H7 (cell line): ENCODE measurements around the gene CERKL. TPM values are rescaled to one million over a fixed set of nuclear protein-coding genes. Genes with fewer than 3 reads are reported as not detected.

Experiments
- DNase-seq: peaks from one replicate; pipeline ENCODE4 v3.0.0; 2012
- H3K27me3 ChIP-seq: 2 replicates; pipeline ENCODE4 v1.6.0; 2011; ENCODE audit warnings: mild to moderate bottlenecking, low read length; ENCODE audit not compliant: control insufficient read depth, insufficient read depth
- H3K36me3 ChIP-seq: replicated peaks from 2 replicates; pipeline ENCODE4 v1.5.1; 2011; ENCODE audit warnings: low read length; ENCODE audit not compliant: control insufficient read depth, insufficient read depth
- H3K4me3 ChIP-seq: 2 replicates; pipeline ENCODE4 v1.5.1; 2011; ENCODE audit warnings: low read depth, mild to moderate bottlenecking, control low read depth, low read length, moderate library complexity; ENCODE audit not compliant: insufficient read depth
- total RNA-seq: library from RNA; depleted of rRNA; stranded (reverse); fragments of >200 nt; shearing (Covaris generic); gene quantifications from 2 replicates; pipeline ENCODE4 v1.2.3, GENCODE V29; 2014

The CERKL gene
- total RNA-seq, 1 experiment from 2014 or later, result 0.14 TPM

DNA sequence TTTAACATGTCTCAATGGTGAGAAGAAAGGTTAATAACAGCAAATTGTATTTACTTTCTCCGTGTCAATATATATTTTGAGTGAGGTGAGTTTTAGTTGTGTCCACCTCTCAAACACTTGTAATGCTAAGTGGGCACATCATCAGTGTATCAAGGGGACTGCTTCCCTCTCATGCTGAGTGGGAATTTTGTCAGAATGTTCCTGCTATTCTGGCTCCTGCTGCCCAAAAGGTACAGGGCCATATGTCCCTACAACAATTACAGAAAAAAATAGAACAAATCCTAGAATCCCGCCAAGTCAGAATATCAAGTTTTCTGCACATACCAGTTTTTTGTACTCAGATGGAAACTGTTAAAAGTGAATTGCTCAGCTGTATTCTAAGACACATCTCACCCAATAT, 5.4 kb upstream of the CERKL start:
- Histone ChIP-seq H3K4me3 (no peak overlapping the region), H3K36me3 (no peaks in the 10 kb centered on the region), H3K27me3 (peaks cover 48% of the 10 kb centered on the region)
- DNase-seq, result no peak

- H3K27me3 ChIP-seq, result peaks cover 68% of the 10 kb centered on the region
- H3K4me3 ChIP-seq, result no peak overlapping the region
- no peaks in the 10 kb centered on the region for H3K36me3 ChIP-seq
- no peak for DNase-seq
These were observed 3.3 kb upstream of the CERKL start for GRCh38 chr2:181660181-181660580.

- no peak overlapping the region for H3K4me3 ChIP-seq
- DNase-seq, result no peak
- no peaks in the 10 kb centered on the region for H3K36me3 ChIP-seq
- peaks cover 85% of the 10 kb centered on the region for H3K27me3 ChIP-seq
These were observed 1.5 kb upstream of the CERKL start for GRCh38 chr2:181658444-181658843.

DNA sequence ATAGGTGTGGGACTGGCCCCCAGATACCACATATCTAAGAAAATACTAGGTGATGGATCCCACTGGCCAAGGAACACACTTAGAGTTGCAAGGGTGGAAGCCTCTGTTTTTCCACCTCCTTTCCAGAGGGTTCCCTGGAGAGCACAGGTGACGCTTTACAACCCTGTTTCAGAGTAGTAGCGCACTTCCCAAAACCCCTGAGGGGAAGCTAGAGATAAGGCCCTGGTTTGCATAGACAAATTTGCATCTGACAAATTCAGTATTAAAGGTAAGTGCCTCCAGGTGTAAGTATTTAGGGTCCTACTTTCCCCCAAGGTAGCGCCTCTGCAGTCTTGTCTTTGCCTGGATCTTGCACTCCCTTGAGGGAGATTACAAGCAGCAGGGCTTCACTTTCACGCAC, 474 bp upstream of the CERKL start:
- Histone ChIP-seq H3K27me3 (peaks cover 85% of the 10 kb centered on the region), H3K36me3 (no peaks in the 10 kb centered on the region), H3K4me3 (peak overlapping the region; percentile 70)
- DNase-seq, result peak; percentile 17

DNA sequence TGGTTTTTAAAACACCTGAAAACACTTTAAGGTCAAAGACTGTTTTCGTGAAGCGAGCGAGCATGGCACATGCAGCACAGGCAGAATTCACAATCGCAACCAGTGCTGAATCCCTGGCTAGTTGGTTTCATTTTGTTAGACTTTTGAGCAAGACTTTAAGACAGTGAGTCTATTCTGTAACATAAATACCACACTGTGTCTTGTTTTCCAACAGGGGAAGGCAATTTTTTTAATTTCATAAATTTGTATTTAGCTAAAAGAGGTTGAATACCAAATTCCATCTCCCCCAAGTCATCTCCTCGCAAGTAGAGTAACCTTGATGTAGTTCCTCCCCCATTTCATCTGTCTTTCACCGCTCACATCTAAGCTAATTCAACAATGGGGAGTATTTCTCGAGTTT, 1.4 kb downstream of the CERKL start:
- Histone ChIP-seq H3K27me3 (peaks cover 73% of the 10 kb centered on the region), H3K4me3 (no peak overlapping the region), H3K36me3 (no peaks in the 10 kb centered on the region)
- no peak for DNase-seq

DNA sequence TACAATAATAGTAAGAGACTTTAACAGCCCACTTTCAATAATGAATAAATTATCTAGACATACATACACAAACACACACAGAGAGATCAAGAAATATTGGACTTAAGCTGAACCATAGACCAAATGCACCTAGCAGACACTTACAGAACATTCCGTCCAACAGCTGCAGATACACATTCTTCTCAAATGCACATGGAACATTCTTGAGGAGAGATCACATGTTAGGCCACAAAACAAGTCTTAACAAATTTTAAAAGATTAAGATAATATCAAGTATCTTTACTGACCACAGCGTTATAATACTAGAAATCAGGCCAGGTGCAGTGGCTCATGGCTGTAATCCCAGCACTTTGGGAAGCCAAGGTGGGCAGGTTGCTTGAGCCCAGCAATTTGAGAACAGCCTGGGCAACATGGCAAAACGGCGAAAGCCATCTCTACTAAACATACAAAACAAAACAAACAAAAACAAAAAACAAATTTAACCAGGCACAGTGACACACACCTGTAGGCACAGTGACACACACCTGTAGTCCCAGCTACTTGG, 7.4 kb downstream of the CERKL start:
- no peak for DNase-seq
- no peaks in the 10 kb centered on the region for H3K36me3 ChIP-seq
- no peak overlapping the region for H3K4me3 ChIP-seq
- H3K27me3 ChIP-seq, result peaks cover 14% of the 10 kb centered on the region

- no peak overlapping the region for H3K4me3 ChIP-seq
- DNase-seq, result no peak
- peaks cover 5% of the 10 kb centered on the region for H3K27me3 ChIP-seq
- no peaks in the 10 kb centered on the region for H3K36me3 ChIP-seq
These were observed 8.3 kb downstream of the CERKL start for GRCh38 chr2:181648478-181649155.

DNA sequence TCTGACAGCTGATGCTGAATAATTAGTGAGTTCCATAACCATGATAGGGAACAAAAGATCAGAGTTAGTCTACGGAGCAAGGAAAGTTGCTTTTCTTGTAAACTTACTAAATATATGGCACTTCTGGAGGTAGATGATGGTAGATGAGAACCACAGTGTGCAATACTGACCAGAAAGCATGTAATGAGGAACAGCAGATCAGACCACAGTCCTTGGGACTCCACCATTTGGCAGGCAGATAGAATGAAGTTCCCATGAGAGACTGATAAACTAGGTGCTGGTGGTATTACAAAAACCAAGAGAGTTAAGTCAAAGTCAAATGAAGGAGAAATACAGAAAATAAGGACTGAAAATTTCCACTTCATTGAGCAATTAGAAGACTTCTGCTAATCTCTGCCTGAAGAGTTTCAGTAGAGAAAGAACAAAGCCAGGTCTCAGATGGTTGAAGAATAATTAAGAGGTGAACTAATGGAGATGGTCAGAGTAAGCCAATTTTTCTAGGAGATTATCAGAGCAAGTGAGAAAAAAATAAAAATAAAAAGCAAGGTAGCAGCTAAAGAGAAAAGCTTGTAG, 10.4 kb downstream of the CERKL start:
- Histone ChIP-seq H3K27me3 (no peaks in the 10 kb centered on the region), H3K36me3 (no peaks in the 10 kb centered on the region)
- no peak for DNase-seq

DNA sequence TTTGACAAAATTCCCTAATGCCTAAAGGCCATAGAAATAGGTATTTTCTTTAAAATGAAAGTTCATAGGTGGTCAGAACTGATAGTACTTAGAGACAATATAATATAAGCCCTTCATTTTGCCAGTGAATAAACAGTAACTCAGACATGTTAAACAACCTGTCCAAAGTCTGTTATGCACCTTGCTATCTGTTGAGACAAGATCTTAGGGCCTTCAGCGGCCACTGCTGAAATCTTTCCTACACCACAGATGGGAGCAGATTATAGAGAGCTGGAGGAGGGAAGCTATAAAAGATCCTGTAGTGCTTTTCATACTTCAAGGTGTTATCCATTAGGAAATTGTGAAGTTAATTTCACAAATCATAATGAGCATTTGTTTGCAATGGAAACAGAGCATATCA, 13.8 kb downstream of the CERKL start:
- no peak for DNase-seq
- no peaks in the 10 kb centered on the region for H3K36me3 ChIP-seq
- H3K27me3 ChIP-seq, result no peaks in the 10 kb centered on the region
- no peak overlapping the region for H3K4me3 ChIP-seq

More for the DNA sequence above, 10.4 kb downstream of the CERKL start:
- H3K4me3 ChIP-seq, result no peak overlapping the region

GRCh38 chr2:181642086-181642485, 14.8 kb downstream of the CERKL start:
- DNase-seq, result no peak

GRCh38 chr2:181639686-181640085, 17.2 kb downstream of the CERKL start:
- Histone ChIP-seq H3K27me3 (no peaks in the 10 kb centered on the region), H3K4me3 (no peak overlapping the region), H3K36me3 (no peaks in the 10 kb centered on the region)
- DNase-seq, result no peak

More at GRCh38 chr2:181642086-181642485, 14.8 kb downstream of the CERKL start:
- Histone ChIP-seq H3K4me3 (no peak overlapping the region), H3K27me3 (no peaks in the 10 kb centered on the region), H3K36me3 (no peaks in the 10 kb centered on the region)

GRCh38 chr2:181632733-181633401, 24.0 kb downstream of the CERKL start:
- Histone ChIP-seq H3K4me3 (no peak overlapping the region), H3K27me3 (no peaks in the 10 kb centered on the region), H3K36me3 (no peaks in the 10 kb centered on the region)
- DNase-seq, result no peak

GRCh38 chr2:181628590-181629585, 28.0 kb downstream of the CERKL start:
- H3K27me3 ChIP-seq, result no peaks in the 10 kb centered on the region
- no peaks in the 10 kb centered on the region for H3K36me3 ChIP-seq
- no peak overlapping the region for H3K4me3 ChIP-seq
- no peak for DNase-seq

GRCh38 chr2:181627545-181627944, 29.4 kb downstream of the CERKL start:
- no peak for DNase-seq
- no peaks in the 10 kb centered on the region for H3K36me3 ChIP-seq

More at GRCh38 chr2:181627545-181627944, 29.4 kb downstream of the CERKL start:
- H3K4me3 ChIP-seq, result no peak overlapping the region
- H3K27me3 ChIP-seq, result no peaks in the 10 kb centered on the region
